Activated CD8-positive, alpha-beta T cell treated with anti-CD3 and anti-CD28 coated beads for 36 hours (primary cell): Measurements from ENCODE around the gene MVB12B. TPM values are rescaled to one million over a fixed set of nuclear protein-coding genes. Genes with fewer than 3 reads are reported as not detected.

ENCODE experiments used
- ATAC-seq: fragments of 200-7000 bp; cut with Tn5 transposase; one replicate; pipeline ENCODE4 v1.10.0; 2021; ENCODE audit warnings: mild to moderate bottlenecking, moderate library complexity
- CTCF ChIA-PET: fragments of 350-600 bp; sonication (Branson Sonifier 250); formaldehyde crosslinking; loops from one replicate; lab custom pipeline; 2021; ENCODE audit warnings: antibody characterized with exemption; lab: Charles Lee
- POLR2A ChIA-PET: fragments of 350-600 bp; sonication (Branson Sonifier 250); formaldehyde crosslinking; loops from one replicate; lab custom pipeline; 2021; ENCODE audit warnings: antibody characterized with exemption; lab: Charles Lee
- DNase-seq: peaks from one replicate; pipeline ENCODE4 v3.0.0-alpha.2; 2020
- H3K27ac Mint-ChIP-seq: one replicate; pipeline ENCODE4 v1.8.0; 2021; ENCODE audit warnings: mild to moderate bottlenecking, mixed read lengths
- H3K27me3 Mint-ChIP-seq: one replicate; pipeline ENCODE4 v1.8.0; 2021; ENCODE audit warnings: mixed read lengths
- H3K36me3 Mint-ChIP-seq: one replicate; pipeline ENCODE4 v1.8.0; 2021; ENCODE audit warnings: low read depth, mixed read lengths
- H3K4me1 Mint-ChIP-seq: one replicate; pipeline ENCODE4 v1.8.0; 2021; ENCODE audit warnings: low read depth, mixed read lengths
- H3K4me3 Mint-ChIP-seq: one replicate; pipeline ENCODE4 v1.8.0; 2021; ENCODE audit warnings: mild to moderate bottlenecking, moderate library complexity, mixed read lengths
- H3K9me3 Mint-ChIP-seq: one replicate; pipeline ENCODE4 v1.8.0; 2021; ENCODE audit warnings: mixed read lengths
- intact Hi-C: fragments of 100-400 bp; cut with micrococcal nuclease; formaldehyde crosslinking; loops from one replicate; pipeline ENCODE4 v1.10.0; 2022
- total RNA-seq, 2 experiments: library from RNA; stranded (reverse); gene quantifications; one replicate each; pipeline ENCODE4 v1.2.3, GENCODE V29; 2021
- TF ChIP-seq, protein P1 (sequence below): fragments of 200-600 bp; IDR thresholded peaks from one replicate; pipeline ENCODE4 v1.8.0; 2022; ENCODE audit warnings: antibody characterized with exemption, mild to moderate bottlenecking

MVB12B gene
- total RNA-seq, 2 experiments from 2014 or later, result 6.4 to 6.6 TPM

- no peak for DNase-seq
- ATAC-seq, result no peak
- peaks cover 11% of the 10 kb centered on the region for H3K4me1 Mint-ChIP-seq
- intact Hi-C loops, result no loop called here
- ChIA-PET CTCF (interaction anchor here (1.5 kb wide), 1 partner anchor 69 kb away, joined by 7 read pairs; no protein-coding TSS in a partner anchor), POLR2A (no interaction called here)
- no peak overlapping the region for H3K4me3 Mint-ChIP-seq
- no peaks in the 10 kb centered on the region for H3K27me3 Mint-ChIP-seq
- no peak overlapping the region for H3K27ac Mint-ChIP-seq
- TF ChIP-seq, protein P1, sequence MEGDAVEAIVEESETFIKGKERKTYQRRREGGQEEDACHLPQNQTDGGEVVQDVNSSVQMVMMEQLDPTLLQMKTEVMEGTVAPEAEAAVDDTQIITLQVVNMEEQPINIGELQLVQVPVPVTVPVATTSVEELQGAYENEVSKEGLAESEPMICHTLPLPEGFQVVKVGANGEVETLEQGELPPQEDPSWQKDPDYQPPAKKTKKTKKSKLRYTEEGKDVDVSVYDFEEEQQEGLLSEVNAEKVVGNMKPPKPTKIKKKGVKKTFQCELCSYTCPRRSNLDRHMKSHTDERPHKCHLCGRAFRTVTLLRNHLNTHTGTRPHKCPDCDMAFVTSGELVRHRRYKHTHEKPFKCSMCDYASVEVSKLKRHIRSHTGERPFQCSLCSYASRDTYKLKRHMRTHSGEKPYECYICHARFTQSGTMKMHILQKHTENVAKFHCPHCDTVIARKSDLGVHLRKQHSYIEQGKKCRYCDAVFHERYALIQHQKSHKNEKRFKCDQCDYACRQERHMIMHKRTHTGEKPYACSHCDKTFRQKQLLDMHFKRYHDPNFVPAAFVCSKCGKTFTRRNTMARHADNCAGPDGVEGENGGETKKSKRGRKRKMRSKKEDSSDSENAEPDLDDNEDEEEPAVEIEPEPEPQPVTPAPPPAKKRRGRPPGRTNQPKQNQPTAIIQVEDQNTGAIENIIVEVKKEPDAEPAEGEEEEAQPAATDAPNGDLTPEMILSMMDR, result no peak
- H3K36me3 Mint-ChIP-seq, result no peaks in the 10 kb centered on the region
- no peaks in the 10 kb centered on the region for H3K9me3 Mint-ChIP-seq
These were observed 96.7 kb downstream of the MVB12B start for GRCh38 chr9:126423142-126423915.

DNA sequence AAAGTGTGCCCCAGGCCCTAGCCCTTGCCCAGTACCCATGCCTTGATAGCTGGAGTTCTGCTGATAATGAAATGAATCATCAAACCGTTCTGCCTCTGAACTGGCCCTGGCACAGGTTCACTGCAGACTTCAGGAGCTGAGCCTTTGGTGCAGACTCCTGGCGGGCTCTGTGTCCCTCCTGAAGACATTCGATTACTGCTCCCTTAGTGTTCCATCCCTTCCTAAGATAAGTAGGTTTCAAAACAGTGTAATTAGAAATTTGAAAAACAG lies 97.2 kb downstream of the MVB12B start:
- intact Hi-C loops, result no loop called here

DNA sequence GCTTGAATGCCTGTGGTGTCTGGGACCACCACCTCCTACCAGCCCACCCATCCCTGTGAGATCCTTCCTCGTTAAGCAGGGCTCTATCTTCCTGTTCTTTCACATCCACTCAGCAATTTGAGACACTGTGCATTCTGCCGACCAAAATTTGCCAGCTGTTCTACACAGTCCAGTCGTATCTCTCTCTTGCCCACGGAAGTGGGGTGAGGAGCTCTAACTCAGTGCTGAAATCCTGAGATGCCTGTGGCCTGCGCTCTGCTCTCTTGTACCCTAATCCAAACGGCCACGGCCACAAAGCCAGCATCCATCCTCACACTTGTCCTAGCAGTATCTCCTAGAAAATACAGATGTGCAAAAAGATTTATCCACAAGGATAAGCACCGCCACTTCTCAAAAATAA lies 97.9 kb downstream of the MVB12B start:
- DNase-seq (no peak), ATAC-seq (no peak)
- CTCF ChIA-PET, result interaction anchor here (0.6 kb wide), 1 partner anchor 26 kb away, joined by 3 read pairs; no protein-coding TSS in a partner anchor
- no peaks in the 10 kb centered on the region for H3K9me3 Mint-ChIP-seq
- no peaks in the 10 kb centered on the region for H3K36me3 Mint-ChIP-seq
- H3K27ac Mint-ChIP-seq, result no peak overlapping the region
- POLR2A ChIA-PET, result no interaction called here
- peaks cover 11% of the 10 kb centered on the region for H3K4me1 Mint-ChIP-seq
- TF ChIP-seq, protein P1, result no peak
- intact Hi-C loops, result no loop called here
- no peak overlapping the region for H3K4me3 Mint-ChIP-seq
- H3K27me3 Mint-ChIP-seq, result no peaks in the 10 kb centered on the region

More for the DNA sequence above, 97.2 kb downstream of the MVB12B start:
- no peak for ATAC-seq
- Mint-ChIP-seq H3K36me3 (no peaks in the 10 kb centered on the region), H3K27ac (no peak overlapping the region), H3K27me3 (no peaks in the 10 kb centered on the region), H3K4me3 (no peak overlapping the region), H3K9me3 (no peaks in the 10 kb centered on the region), H3K4me1 (peaks cover 11% of the 10 kb centered on the region)
- CTCF ChIA-PET, result interaction anchor here (1.5 kb wide), 1 partner anchor 69 kb away, joined by 7 read pairs; no protein-coding TSS in a partner anchor
- TF ChIP-seq, protein P1, result no peak
- POLR2A ChIA-PET, result no interaction called here
- DNase-seq, result no peak

- H3K27ac Mint-ChIP-seq, result no peak overlapping the region
- TF ChIP-seq, protein P1, result no peak
- ChIA-PET CTCF (no interaction called here), POLR2A (interaction anchor here (0.6 kb wide), 1 partner anchor 385 kb away, joined by 3 read pairs; no protein-coding TSS in a partner anchor)
- H3K9me3 Mint-ChIP-seq, result no peaks in the 10 kb centered on the region
- H3K36me3 Mint-ChIP-seq, result no peaks in the 10 kb centered on the region
- DNase-seq (no peak), ATAC-seq (no peak)
- intact Hi-C loops, result no loop called here
- peaks cover 6% of the 10 kb centered on the region for H3K4me1 Mint-ChIP-seq
- no peaks in the 10 kb centered on the region for H3K27me3 Mint-ChIP-seq
- H3K4me3 Mint-ChIP-seq, result no peak overlapping the region
These were observed 102.0 kb downstream of the MVB12B start for GRCh38 chr9:126428534-126429175.

GRCh38 chr9:126429190-126429589 lies 102.6 kb downstream of the MVB12B start:
- no peak for ATAC-seq
- CTCF ChIA-PET, result interaction anchor here (1.9 kb wide), 1 partner anchor 31 kb away, joined by 7 read pairs; no protein-coding TSS in a partner anchor
- intact Hi-C loops, result no loop called here
- TF ChIP-seq, protein P1, result no peak
- Mint-ChIP-seq H3K4me1 (peaks cover 6% of the 10 kb centered on the region), H3K9me3 (no peaks in the 10 kb centered on the region), H3K4me3 (no peak overlapping the region), H3K36me3 (no peaks in the 10 kb centered on the region), H3K27ac (no peak overlapping the region), H3K27me3 (no peaks in the 10 kb centered on the region)
- POLR2A ChIA-PET, result interaction anchor here (1.1 kb wide), 1 partner anchor 9 kb away, joined by 3 read pairs; no protein-coding TSS in a partner anchor
- DNase-seq, result no peak
